Amniotic epithelial cell (primary cell): ENCODE results near the gene DNAAF8.
"Not testable (repeated sequence)": the region's sequence is repeated elsewhere in the genome, so short reads cannot be mapped to it uniquely, and the experiment has no call there.

ENCODE experiments used
- DNase-seq: peaks from one replicate; pipeline ENCODE4 v3.0.0-alpha.2; 2010; ENCODE audit warnings: low read depth

Gene DNAAF8

DNA sequence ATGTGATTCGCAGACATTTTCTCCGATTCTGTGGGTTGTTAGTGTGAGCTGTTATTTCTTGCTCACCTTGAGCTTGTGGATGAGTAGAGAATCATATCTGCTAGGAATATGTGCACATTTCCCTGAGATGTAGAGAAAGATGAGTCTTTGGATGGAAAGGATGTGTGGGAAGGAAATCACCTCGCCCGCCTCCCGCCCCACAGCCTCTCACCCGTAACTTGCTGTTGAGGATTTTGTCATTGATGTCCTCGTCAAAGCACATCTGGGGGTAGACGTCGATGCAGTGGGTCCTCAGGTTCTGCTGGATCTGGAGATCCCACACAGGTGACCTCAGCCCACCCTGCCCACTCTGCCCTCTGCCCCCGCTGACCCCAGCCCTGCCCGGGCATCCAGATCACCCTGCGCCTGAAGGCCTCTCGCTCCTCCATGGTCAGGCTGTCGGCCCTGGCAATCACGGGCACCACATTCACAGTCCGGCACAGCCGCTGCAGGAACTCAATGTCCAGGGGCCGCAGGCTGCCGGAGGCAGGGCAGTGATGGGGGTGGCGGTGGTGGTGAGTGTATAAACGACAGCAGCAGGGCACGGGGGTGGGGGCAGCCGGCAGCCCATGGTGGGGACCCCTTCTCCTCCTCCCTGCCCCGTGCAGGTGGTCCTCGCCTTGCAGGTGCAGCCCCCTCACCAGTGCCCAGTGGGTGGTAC lies 49.1 kb downstream of the DNAAF8 start:
- no peak for DNase-seq

DNA sequence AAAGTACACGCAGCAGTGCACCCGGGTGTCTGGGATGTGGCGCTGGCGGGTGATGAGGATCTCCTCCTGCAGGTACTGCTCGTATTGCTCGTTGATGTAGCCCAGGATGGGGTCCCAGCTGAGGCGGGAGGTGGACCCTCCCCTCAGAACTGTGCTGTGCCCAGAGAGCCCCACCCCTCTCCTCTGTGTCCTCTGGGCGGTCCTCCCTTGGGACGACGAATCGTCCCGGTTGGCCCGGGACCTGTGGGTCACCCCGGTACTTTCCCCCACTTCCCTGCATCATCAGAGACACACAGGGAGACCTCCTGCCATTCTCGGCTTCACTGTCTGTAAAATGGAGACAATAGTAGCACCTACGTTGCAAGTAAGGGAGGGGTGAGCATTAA lies 49.6 kb downstream of the DNAAF8 start:
- no peak for DNase-seq

DNA sequence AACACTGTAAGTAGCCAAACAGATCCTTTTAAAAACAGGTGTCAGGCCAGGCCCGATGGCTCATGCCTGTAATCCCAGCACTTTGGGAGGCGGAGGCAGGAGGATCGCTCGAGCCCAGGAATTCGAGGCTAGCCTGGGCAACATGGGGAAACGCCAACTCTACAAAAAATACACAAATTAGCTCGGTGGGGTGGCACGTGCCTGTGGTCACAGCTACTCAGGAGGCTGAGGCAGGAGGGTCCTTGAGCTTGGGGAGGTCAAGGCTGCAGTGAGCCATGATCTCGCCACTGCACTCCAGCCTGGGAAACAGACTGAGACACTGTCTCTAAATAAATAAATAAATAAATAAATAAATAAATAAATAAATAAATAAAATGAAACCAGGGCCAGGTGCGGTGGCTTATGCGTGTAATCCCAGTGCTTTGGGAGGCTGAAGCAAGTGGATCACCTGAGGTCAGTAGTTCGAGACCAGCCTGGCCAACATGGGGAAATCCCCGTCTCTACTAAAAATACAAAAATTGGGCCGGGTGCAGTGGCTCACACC lies 50.2 kb downstream of the DNAAF8 start:
- DNase-seq: not testable (repeated sequence)

DNA sequence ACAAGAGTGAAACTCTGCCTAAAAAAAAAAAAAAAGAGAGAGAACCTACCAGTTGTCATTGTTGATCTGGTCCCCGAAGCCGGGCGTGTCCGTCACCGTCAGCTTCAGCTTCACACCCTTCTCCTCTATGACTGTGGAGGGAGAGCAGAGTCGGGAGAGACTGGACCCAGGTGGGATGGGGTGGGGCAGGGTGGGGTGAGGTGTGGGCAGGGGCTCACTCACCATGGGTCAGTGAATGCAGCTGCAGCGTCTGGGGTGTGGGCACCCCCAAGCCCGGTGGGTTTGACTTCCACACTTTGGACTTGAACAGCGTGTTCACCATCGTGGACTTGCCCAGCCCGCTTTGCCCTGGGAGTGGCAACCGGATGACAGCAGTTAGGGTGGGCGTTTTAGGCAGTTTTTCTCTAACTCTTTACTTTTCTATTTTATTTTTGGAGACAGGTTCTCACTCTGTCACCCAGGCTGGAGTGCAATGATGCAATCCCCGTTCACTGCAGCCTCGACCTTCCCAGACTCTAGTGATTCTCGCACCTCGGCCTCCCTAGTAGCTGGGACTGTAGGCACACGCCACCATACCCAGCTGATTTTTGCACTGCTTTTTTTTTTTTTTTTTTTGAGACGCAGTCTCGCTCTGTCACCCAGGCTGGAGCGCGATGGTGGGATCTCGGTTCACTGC lies 51.6 kb downstream of the DNAAF8 start:
- no peak for DNase-seq

DNA sequence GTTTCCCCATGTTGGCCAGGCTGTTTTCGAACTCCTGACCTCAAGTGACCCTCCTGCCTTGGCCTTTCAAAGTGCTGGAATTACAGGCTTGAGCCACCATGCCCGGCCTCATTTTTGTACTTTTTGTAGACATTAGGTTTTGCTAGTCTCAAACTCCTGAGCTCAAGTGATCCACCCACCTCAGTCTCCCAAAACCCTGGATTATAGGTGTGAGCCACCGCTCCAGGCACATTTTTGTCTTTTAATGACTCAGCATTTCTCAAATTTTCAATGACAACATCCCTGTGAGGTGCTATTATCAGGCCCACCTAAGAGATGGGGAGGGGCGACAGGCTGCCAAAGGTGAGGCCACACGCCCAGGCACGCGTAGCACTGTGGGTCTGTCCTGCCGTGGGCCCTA lies 52.7 kb downstream of the DNAAF8 start:
- no peak for DNase-seq

DNA sequence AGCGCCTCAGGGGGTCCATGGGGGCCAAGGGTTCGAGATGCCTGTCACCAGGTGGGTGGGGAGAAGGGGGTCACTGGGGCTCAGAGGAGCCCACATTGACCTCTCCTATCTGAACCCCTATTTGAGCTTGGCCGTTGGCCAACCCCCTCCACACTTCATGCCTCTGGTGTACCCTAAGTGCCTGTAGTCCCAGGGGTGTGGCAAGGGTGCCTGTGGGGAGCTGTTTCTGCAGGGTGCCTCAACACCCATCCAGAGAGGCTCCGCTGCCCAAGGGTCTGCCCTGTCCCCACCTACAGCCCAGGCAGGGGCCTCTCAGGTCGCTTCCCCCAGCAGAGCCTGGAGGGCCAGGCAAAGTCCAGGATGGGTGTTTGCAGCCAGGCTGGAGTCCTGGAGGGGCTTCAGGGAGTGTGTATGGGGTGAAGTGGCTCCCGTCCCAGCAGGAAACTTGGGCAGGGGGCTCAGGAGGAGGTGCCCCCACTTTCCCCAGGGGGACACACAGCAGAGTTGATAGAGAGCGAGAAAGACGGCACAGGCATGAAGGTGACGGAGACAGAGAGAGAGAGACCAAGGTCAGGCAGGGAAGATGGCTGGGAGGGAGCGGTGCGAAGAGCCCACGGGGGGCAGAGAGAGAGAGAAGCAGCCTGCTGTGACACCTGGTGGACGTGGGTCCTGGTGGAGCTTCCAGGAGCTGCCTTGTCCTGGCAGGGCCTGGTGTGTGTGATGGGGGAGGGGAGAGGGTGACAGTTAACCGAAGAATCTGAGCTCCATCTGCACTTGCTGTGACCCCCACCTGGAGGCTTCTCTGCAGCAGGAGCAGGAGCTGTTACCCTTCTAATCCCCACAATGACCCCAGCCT lies 53.5 kb downstream of the DNAAF8 start, which contains the start of gene SEPTIN12:
TSS of gene SEPTIN12 (minus strand) at position 719 of the 856 bp plus-strand sequence. CDS start at position 19, 700 bp downstream.
- no peak for DNase-seq

DNA sequence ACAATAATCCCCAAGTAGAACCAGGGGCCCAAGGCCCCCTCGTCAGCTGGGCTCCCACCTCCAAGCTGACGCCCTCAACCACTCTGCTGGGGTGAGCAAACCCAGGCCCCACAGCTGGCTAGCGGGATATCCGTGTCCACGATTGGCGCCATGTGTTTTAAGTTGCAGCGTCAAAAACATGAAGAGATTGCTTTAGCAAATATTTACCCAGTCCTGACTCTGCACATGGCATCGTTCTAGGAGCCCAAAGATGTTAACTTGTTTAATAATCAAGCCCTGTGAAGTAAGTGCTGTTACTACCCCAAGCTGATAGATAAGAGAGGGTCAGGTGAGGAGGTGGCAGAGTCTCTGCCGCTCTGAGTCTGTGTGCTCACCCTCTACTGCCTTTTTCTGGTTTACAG lies 54.2 kb downstream of the DNAAF8 start:
- DNase-seq: no peak

DNA sequence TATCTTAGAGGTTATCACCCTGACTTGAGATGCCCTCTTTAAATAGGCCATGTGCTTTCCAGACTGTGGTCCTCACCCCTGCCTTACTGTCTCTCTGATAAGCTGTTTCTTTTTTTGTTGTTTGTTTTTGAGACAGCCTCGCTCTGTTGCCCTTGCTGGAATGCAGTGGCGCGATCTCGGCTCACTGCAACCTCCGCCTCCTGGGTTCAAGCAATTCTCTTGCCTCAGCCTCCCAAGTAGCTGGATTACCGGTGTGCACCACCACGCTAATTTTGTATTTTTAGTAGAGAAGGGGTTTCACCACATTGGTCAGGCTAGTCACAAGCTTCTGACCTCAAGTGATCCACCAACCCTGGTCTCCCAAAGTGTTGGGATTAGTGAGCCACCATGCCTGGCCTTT lies 54.6 kb downstream of the DNAAF8 start:
- DNase-seq: no peak

DNA sequence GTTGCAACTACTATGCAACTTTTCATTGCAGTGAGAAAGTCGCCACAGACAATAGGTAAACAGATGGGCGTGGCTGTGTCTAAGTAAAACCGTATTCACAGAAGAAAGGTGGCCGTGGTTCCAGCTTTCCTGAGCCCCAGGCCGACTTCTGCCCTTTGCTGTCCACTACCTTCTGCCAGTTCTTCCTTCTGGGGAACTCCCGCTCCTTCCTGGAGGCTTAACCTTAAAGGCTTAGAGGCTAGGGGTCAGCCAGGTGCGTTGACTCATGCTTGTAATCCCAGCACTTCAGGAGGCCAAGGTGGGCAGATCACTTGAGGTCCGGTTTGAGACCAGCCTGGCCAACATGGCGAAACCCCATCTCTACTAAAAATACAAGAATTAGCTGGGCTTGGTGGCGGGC lies 55.9 kb downstream of the DNAAF8 start:
- no peak for DNase-seq

DNA sequence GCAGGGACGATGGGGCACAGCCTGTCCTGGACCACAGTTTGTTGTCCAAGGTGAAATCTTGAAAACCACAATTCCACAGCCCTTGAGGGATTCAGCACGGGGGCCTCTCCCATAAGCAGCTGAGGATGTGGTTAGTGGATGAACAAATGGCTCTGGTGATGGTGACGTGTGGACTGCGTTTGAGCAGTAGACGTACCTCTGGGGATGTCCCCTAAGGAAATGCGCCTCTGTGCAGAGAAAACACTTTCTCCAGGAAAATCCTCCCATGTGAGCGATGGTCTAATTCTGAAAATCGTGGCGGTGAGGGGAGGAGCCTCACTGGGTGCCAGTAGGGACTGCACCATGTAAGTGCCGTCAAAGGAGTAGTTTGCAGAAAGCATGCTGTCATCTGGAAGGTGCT lies 56.5 kb downstream of the DNAAF8 start:
- no peak for DNase-seq

DNA sequence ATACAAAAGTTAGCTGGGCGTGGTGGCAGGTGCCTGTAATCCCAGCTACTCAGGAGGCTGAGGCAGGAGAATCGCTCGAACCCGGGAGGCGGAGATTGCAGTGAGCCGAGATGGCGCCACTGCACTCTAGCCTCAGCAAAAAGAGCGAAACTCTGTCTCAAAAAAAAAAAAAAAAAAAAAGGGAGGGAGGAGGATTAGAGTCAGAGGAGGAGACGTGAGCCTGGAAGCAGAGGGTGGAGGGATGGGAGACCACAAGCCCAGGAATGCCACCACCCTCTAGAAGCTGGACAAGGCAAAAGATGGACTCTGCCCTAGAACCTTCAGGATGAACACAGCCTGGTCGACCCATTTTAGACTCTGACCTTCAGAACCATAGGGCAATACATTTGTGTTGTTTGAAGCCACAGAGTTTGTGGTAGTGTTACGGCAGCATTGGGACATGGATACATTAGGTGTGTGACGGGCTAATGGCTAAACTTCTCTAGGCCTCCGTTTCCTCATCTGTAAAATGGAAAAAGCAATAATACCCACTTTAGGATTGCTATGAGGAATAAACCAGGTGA lies 58.7 kb downstream of the DNAAF8 start:
- no peak for DNase-seq

DNA sequence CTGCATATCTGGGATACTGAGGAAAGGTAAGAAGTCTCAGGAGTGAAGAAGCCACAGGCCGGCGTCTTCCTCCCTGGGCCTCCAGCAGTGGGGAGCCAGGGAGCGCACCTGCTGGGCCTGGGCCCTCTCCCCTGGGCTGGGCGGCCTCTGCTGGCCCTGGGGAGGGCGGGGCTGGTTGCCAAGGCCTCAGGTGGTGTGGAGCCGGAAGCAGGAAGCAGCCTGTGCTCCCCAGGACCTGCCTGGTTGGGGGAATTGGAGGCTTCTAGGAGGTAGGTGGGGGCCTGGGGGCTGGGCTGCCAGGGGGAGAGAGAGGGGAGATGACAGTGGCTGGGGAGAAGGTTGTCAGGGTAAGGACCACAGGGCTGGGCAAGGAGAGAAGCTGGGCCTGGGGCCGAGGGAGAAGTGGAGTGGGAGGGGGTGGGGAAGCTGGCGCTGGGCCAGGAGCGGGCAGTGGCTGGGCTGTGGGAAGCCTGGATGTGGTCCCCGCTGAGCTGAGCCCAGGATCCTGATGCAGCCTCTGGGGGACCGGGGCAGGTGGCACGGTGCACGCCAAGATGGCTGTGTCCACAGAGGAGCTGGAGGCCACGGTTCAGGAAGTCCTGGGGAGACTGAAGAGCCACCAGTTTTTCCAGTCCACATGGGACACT lies 61.0 kb downstream of the DNAAF8 start, which contains the start of gene SMIM22:
TSS of gene SMIM22 (plus strand) at position 189 of the 647 bp plus-strand sequence. CDS start at position 555, 366 bp downstream.
- no peak for DNase-seq

DNA sequence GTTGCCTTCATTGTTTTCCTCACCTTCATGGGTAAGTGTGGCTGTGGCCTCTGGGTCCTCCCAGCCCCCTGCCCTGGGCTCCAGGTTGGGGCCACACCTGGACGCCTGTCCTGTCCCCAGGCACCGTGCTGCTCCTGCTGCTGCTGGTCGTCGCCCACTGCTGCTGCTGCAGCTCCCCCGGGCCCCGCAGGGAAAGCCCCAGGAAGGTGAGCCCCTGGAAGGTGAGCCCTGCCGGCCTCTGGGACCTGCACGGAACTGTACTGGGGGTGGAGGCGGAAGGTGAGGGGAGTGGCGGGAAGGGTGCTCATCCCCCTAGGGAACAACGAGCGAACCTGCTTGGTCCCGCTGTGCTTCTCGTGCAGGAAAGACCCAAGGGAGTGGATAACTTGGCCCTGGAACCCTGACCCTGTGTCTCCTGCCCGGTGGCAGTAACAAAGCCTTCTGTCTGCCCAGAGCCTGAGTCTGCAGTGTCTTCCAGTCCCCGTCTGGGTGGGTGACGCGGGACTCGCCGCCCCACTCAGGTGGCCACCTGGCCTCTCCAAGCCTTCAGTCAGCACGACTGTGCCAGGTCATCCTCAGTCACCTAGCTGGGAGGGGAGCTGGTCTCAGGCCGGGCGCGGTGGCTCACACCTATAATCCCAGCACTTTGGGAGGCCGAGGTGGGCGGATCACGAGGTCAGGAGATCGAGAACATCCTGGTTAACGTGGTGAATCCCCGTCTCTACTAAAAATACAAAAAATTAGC lies 61.7 kb downstream of the DNAAF8 start:
- DNase-seq: no peak

DNA sequence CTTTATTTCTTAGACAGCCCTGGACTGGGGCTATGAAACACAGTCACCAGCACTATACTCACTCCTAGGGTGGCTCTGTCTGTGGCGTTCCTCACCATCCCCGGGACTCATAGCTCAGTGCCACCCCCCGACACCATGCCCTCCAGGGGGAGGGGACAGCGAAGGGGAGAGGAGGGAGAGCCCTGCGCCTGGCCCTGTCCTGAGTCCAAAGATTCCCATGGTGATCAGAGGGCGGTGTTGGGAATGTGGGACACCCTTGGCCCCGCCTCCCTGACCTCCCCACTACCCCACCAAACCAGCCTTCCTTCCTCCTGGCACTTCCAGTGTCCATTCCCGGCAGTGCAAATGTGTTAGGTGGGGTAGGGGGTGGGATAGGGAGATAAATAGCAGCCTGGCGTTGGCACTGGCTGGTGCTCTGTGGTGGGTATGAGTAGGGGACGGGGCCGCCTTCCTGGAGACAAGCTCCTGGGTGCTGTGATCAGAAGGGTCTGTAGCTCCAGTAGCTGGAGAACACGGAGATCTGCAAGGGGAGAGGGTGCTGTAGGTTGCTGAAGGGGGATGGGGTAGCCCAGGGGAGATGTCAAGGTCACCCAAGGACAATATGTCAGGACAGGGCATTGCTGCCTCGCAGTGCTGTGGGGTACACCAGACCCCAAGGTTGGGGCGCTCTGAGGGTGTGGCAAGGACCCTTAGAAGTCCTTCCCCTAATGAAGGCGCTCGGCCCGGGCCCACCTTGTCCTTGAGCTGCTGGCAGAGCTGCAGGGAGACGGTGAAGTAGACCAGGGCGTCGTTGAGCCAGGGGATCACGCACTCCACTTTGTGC lies 62.9 kb downstream of the DNAAF8 start:
- DNase-seq: no peak

DNA sequence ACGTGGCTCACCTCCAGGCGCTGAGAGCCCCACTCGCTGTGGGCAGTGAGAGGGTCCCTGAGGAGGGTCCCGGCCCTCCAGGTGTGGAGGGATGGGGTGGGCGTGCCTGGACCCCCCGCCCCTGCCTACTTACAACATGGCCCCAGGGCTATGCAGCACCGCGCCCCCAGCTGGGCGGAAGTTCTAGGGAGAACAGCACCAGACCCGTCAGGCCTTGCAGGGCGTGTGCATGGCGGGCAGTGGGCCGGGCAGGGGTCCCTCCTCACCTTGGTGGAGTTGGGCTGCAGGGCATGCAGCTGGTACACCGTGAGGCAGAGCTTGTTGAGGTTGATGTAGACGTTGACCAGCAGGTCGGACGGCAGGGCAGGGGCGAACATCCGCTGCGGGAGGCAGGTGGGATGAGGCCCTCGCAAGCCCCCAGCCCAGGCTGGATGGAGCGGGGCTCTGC lies 63.5 kb downstream of the DNAAF8 start:
- no peak for DNase-seq

DNA sequence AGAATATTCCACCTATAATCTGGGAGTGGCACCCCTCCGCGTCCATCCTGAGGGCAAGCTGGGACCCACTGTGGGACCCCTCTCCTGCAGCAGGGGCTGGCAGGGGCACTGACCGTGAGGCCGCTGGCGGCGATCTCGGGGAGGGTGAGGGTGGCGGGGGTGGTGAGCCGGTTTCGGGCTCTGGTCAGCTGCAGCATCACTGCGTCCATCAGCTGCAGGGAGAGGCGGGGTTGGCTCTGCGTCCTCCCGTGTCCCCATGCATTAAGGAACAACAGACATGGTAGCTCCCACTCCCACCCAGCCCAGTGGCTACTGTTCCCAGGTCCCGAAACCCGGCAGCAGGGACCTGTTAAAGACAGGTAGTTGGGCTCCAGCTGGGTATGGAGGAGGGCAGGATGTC lies 64.1 kb downstream of the DNAAF8 start:
- DNase-seq: no peak
